Muscle of back (tissue), 11 donors: Measurements from ENCODE around the gene SIGLEC9. TPM values are rescaled to one million over a fixed set of nuclear protein-coding genes. Genes with fewer than 3 reads are reported as not detected.

ENCODE experiments used
- DNase-seq, 3 donors: peaks; one replicate each; pipeline versions ENCODE4 v3.0.0 to v3.0.0-alpha.2; 2013
- polyA plus RNA-seq, 10 donors: library from polyadenylated mRNA; unstranded; fragments of 120-200 nt; gene quantifications; one replicate each; pipeline ENCODE4 v1.2.1, GENCODE V29; 2013; ENCODE audit not compliant: insufficient read length in 10 of 10

Gene SIGLEC9
- polyA plus RNA-seq, 10 donors, result 0.60 to 1.6 (median 1.2) TPM

GRCh38 chr19:51179256-51179655 is 54.5 kb downstream of the SIGLEC9 start:
- no peak for DNase-seq

Other genes with a start within 250 kb of the SIGLEC9 start
- not detected for gene KLK4, start 213.5 kb upstream of the SIGLEC9 start, polyA plus RNA-seq
- under 1 TPM in 1 of 10 donors, not detected in 9; 0.15 TPM for gene KLK5, start 171.9 kb upstream of the SIGLEC9 start, polyA plus RNA-seq
- gene KLK6, start 155.3 kb upstream of the SIGLEC9 start, polyA plus RNA-seq, result under 1 TPM in 6 of 10 donors, not detected in 4; 0.14 to 0.52 (median 0.24) TPM
- under 1 TPM in 4 of 10 donors, not detected in 6; 0.11 to 0.31 (median 0.24) TPM for gene KLK7, start 141.0 kb upstream of the SIGLEC9 start, polyA plus RNA-seq
- 1 to 10 TPM in 2 of 10 donors, not detected in 8; 1.3 to 2.1 TPM for gene KLK8, start 123.3 kb upstream of the SIGLEC9 start, polyA plus RNA-seq
- under 1 TPM in 7 of 10 donors, not detected in 3; 0.10 to 0.84 (median 0.14) TPM for gene KLK10, start 105.2 kb upstream of the SIGLEC9 start, polyA plus RNA-seq
- gene KLK11, start 98.3 kb upstream of the SIGLEC9 start, polyA plus RNA-seq, result 1 to 10 TPM in 2 of 10 donors, under 1 TPM in 1, not detected in 7; 0.10 to 5.1 (median 1.5) TPM
- not detected for gene KLK12, start 89.9 kb upstream of the SIGLEC9 start, polyA plus RNA-seq
- under 1 TPM in 2 of 10 donors, not detected in 8; 0.37 to 0.51 TPM for gene KLK13, start 59.8 kb upstream of the SIGLEC9 start, polyA plus RNA-seq
- gene KLK14, start 42.0 kb upstream of the SIGLEC9 start, polyA plus RNA-seq, result under 1 TPM in 6 of 10 donors, not detected in 4; 0.12 to 0.42 (median 0.23) TPM
- 1 to 10 TPM; 1.5 to 3.0 (median 2.2) TPM for gene CTU1, start 16.5 kb upstream of the SIGLEC9 start, polyA plus RNA-seq
- under 1 TPM; 0.42 to 0.93 (median 0.57) TPM for gene SIGLEC7, start 17.4 kb downstream of the SIGLEC9 start, polyA plus RNA-seq
- 1 to 10 TPM; 2.1 to 4.5 (median 2.9) TPM for gene CD33, start 100.2 kb downstream of the SIGLEC9 start, polyA plus RNA-seq
- not detected for gene SIGLECL1, start 126.2 kb downstream of the SIGLEC9 start, polyA plus RNA-seq
- under 1 TPM; 0.09 to 0.51 (median 0.18) TPM for gene IGLON5, start 186.7 kb downstream of the SIGLEC9 start, polyA plus RNA-seq
- 1 to 10 TPM in 9 of 10 donors, under 1 TPM in 1; 0.99 to 1.7 (median 1.2) TPM for gene VSIG10L, start 217.2 kb downstream of the SIGLEC9 start, polyA plus RNA-seq
- gene ETFB, start 241.5 kb downstream of the SIGLEC9 start, polyA plus RNA-seq, result 10 to 100 TPM; 33.9 to 55.1 (median 42.4) TPM
- gene CLDND2, start 244.1 kb downstream of the SIGLEC9 start, polyA plus RNA-seq, result 1 to 10 TPM in 4 of 10 donors, under 1 TPM in 6; 0.30 to 1.3 (median 0.95) TPM
- 1 to 10 TPM; 1.2 to 5.1 (median 2.2) TPM for gene NKG7, start 247.7 kb downstream of the SIGLEC9 start, polyA plus RNA-seq